ENCODE measurements around the gene ASRGL1. TPM values are rescaled to one million over a fixed set of nuclear protein-coding genes. Genes with fewer than 3 reads are reported as not detected.

The ASRGL1 gene
- polyA plus RNA-seq, 6 donors from 2014 or later, result 0.57 to 3.1 (median 1.2) TPM; not detected in 1

DNA sequence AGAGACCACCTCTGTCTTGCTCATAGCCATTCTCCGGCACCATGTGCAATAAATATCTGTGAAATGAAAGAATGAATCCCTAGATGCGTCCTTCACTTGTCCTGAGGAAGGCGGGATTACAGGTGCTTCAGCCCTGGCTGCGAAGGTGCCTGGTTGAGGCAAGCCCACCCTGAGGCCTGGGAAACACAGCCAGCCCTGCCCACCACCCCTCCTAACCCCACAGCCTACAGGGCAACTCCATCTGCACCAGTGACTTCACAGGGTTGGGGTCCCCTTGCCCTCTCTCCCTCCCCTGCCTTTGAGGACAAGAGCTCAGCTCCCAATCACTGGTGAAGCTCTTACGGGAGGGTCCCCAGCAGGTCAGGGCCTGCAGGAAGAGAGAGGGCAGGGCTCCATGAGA, 64.1 kb downstream of the ASRGL1 start:
- Mint-ChIP-seq H3K36me3 (no peaks in the 10 kb centered on the region), H3K4me1 (peaks cover 9 to 12% (median 12%) of the 10 kb centered on the region in 3 donors), H3K27ac (no peak overlapping the region), H3K4me3 (no peak overlapping the region), H3K27me3 (peaks cover 5 to 15% (median 15%) of the 10 kb centered on the region in 3 donors), H3K9me3 (no peaks in the 10 kb centered on the region)
- DNase-seq (no peak), ATAC-seq (ENCODE audit: low read depth in 2 of 2) (no peak)

DNA sequence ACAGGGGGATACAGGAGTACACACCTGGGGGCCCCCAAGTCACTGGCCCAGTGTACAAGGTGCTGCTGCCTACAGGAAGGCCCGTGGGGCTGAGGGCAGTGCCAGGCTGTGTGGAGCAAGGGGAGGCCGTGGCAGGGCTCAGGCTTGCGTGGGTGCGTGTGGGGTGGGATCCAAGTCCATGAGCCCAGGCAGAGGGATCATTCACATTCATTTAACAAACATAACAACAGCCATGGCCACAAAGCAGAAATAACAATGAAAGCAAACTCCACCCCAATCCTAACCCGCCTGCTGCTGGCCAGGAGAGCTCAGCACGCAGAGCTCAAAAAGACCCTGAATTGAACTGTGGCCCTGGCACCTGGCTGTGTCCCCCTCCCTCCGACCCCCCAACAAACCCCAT, 64.6 kb downstream of the ASRGL1 start:
- Mint-ChIP-seq H3K27me3 (peaks cover 5 to 15% (median 15%) of the 10 kb centered on the region in 3 donors), H3K27ac (peak overlapping the region in 2 of 6 donors; percentile 41 to 91), H3K4me3 (peak overlapping the region in 2 of 8 donors; percentile 29 to 84), H3K4me1 (peaks cover 9 to 12% (median 12%) of the 10 kb centered on the region in 3 donors), H3K36me3 (no peaks in the 10 kb centered on the region), H3K9me3 (no peaks in the 10 kb centered on the region)
- no peak for ATAC-seq (ENCODE audit: low read depth in 2 of 2)
- no peak for DNase-seq

DNA sequence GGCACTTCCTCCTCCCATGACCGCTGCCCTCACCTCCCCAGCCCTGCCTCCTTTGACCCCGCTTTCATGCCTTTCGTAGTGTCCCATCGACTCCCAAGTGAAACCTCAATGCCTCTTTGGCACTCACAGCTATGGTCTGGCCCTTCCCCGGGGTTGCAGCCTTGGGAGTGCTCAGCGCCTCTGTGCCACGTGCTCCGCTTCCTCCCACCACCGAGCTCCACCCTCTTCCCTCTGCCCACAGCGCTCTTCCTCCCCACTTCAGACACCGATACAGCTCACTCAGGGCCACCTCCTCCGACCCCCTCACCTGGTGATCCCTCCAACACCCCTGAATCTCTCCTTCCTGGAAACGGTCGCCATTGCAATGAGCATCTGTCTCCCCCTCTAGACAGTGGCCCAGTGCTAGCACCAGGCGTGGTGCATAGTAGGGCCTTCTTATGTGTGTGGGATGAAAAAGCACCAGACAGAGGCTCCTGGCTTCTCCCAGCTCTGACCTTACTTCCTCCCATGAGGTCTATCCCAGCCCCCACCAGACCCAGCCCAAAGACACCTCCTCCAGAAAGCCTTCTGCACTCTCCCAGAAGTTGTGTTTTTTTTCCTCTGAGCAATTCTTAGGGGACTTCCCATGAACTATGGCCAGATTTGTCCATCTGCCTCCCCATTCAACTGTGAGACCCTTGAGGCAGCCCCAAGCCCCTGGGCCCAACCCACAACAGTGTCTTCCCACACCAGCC, 65.1 kb downstream of the ASRGL1 start:
- no peak for DNase-seq
- Mint-ChIP-seq H3K4me1 (peaks cover 9 to 12% (median 12%) of the 10 kb centered on the region in 3 donors), H3K27ac (peak overlapping the region; percentile 40 to 91 (median 52))

DNA sequence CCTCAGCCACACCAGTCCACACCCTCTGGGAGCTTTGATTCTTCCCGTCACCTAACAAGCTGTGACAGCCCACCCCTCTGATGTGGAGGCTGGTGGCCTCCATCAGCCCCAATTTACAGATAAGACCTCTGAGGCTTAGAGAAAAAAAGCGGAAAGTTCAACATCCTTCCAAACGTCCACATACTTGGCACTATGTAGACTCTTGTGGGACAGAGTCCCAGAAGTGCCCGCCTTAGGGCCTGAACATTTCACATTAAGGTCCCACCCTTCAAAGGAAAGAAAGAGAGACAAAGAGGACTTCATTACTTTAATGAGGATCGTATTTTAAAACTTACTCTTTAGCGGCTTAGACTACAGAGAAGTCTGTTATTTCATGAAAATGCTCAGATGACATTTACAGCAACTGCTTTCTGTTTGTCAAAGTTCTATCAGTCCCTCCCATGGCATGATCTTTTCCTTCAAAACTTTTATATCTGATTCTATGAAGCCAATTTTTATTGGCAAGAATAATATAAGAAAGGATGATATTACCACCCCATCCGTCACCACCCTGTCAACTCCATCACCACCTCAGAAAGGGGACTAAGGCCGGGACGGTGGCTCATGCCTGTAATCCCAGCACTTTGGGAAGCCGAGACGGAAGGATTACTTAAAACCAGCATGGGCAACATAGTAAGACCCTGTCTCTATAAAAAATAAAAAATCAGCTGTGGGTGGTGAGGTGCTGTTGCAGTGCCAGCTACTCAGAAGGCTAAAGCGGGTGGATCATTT, 65.9 kb downstream of the ASRGL1 start:
- no peak for ATAC-seq (ENCODE audit: low read depth in 2 of 2)
- Mint-ChIP-seq H3K27ac (peak overlapping the region in 3 of 6 donors; percentile 40 to 80 (median 41)), H3K4me1 (peaks cover 9 to 12% (median 12%) of the 10 kb centered on the region in 3 donors), H3K36me3 (no peaks in the 10 kb centered on the region), H3K27me3 (peaks cover 5 to 14% (median 13%) of the 10 kb centered on the region in 3 donors), H3K9me3 (no peaks in the 10 kb centered on the region), H3K4me3 (peak overlapping the region in 5 of 8 donors; percentile 8 to 76 (median 42))
- DNase-seq, result no peak

More for the DNA sequence above, 65.1 kb downstream of the ASRGL1 start:
- no peaks in the 10 kb centered on the region for H3K36me3 Mint-ChIP-seq
- peaks cover 5 to 15% (median 15%) of the 10 kb centered on the region in 3 donors for H3K27me3 Mint-ChIP-seq
- no peaks in the 10 kb centered on the region for H3K9me3 Mint-ChIP-seq
- H3K4me3 Mint-ChIP-seq, result peak overlapping the region in 5 of 8 donors; percentile 8 to 84 (median 47)
- peak in 1 of 2 donors; percentile 25 for ATAC-seq (ENCODE audit: low read depth in 2 of 2)

DNA sequence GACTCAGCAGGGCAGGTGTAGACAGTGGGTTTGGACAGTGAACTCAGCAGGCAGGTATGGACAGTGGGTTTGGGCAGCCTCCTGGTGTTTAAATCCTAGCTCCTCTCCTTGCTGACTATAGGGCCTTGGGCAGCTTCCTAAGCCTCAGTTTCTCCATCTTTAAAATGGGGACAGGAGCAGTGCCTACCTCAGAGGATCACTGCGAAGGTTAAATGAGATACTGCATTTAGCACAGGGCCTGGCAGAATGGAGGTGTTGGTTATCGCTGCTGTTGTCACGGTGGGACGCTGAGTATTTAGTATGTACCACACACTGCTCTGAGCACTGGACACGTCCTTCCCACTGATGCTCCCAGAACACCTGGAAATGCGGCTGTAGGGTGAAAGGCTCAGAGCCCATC, 67.2 kb downstream of the ASRGL1 start:
- Mint-ChIP-seq H3K4me3 (no peak overlapping the region), H3K27ac (peak overlapping the region in 1 of 6 donors; percentile 72), H3K36me3 (no peaks in the 10 kb centered on the region), H3K4me1 (peaks cover 9 to 12% (median 12%) of the 10 kb centered on the region in 3 donors), H3K9me3 (no peaks in the 10 kb centered on the region), H3K27me3 (peaks cover under 1 to 5% (median 1%) of the 10 kb centered on the region in 3 donors)
- ATAC-seq (ENCODE audit: low read depth in 2 of 2) (no peak), DNase-seq (no peak)

DNA sequence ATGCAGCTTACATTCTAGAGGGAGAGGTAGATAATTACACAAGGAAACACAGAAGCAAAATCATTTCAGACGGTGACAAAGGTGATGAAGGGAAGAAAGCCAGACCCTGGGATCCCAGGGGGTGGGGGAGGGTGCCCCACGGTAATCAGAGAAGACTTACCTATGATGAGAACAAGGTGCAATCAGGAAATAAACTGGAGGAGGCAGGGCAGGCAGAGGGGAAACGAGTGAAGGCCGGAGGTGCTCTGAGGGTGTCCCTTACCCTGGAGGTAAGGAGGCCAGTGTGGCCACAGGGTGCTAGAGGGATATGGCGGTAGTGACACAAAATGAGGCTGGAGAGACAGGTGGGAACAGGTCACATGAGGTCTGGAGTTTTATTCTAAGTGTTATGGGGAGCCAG, 67.7 kb downstream of the ASRGL1 start:
- DNase-seq (no peak), ATAC-seq (ENCODE audit: low read depth in 2 of 2) (no peak)
- Mint-ChIP-seq H3K4me3 (no peak overlapping the region), H3K27me3 (peaks cover 0 to 5% (median 0%) of the 10 kb centered on the region in 3 donors), H3K27ac (peak overlapping the region in 2 of 6 donors; percentile 51 to 88), H3K9me3 (no peaks in the 10 kb centered on the region), H3K4me1 (peaks cover 9 to 12% (median 12%) of the 10 kb centered on the region in 3 donors), H3K36me3 (no peaks in the 10 kb centered on the region)

DNA sequence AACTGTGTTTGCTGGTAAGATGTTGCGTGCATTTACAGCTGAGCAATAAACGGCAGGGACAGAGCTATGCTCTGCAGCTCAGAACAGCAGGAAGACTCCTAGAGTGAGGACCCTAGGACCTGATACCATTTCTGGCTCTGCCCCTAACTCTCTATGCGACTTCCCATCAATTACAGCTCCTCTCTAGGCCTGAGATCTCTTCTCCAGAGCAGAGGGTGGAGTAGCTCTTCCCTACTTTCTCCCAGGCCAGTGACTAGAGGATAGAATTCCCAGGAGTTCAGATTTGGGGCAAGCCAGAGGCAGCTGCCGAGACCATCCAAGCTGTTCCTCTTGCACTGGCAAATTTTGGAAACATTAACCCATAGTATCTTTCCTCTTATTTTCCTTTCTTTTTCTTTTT, 68.8 kb downstream of the ASRGL1 start:
- no peaks in the 10 kb centered on the region for H3K9me3 Mint-ChIP-seq

DNA sequence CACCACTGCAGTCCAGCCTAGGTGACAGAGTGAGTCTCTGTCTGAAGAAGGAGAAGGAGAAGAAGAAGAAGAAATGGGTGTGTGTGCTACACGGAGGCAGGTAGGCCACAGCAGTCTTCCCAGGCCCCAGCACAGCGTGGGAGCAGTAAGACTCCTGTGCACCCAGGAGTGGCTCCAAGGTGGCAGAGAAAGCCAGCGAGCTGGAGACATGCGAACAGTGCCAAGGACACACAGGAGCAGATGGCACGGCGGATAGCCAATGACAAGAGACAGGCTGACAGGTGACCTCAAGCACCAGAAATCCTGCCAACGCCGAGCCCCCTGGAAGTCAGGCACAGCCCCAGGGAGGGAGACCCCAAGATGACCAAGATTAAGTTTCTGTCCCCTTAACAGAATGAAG, 72.6 kb downstream of the ASRGL1 start:
- Mint-ChIP-seq H3K27me3 (peaks cover 0 to 3% (median 0%) of the 10 kb centered on the region in 3 donors), H3K4me1 (no peaks in the 10 kb centered on the region), H3K27ac (peak overlapping the region in 1 of 6 donors; percentile 73), H3K4me3 (no peak overlapping the region), H3K9me3 (no peaks in the 10 kb centered on the region), H3K36me3 (no peaks in the 10 kb centered on the region)
- DNase-seq, result no peak
- ATAC-seq (ENCODE audit: low read depth in 2 of 2), result no peak

More for the DNA sequence above, 68.8 kb downstream of the ASRGL1 start:
- no peak for ATAC-seq (ENCODE audit: low read depth in 2 of 2)
- peaks cover 9 to 12% (median 12%) of the 10 kb centered on the region in 3 donors for H3K4me1 Mint-ChIP-seq
- no peaks in the 10 kb centered on the region for H3K36me3 Mint-ChIP-seq
- no peak for DNase-seq
- no peak overlapping the region for H3K4me3 Mint-ChIP-seq
- peaks cover 0 to 5% (median 0%) of the 10 kb centered on the region in 3 donors for H3K27me3 Mint-ChIP-seq
- H3K27ac Mint-ChIP-seq, result no peak overlapping the region

DNA sequence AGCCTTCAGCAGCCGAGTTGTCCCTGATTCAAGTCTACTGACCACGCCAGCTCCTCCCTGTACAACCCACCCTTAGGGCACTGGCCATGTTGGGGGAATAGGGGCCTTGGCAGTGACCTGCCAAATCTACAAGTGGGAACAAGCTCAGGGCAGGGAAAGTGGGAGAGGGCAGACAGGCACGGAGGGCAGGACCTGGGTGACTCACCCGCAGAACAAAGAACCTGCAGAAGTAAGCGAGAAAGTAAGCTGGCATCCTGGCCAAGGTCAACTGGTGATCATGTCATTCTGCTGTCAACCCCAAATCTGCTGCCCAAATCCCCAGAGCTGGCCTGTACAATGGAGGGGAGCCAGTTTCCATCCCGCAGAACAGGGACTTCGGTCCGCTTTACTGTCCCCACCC, 73.7 kb downstream of the ASRGL1 start:
- H3K9me3 Mint-ChIP-seq, result no peaks in the 10 kb centered on the region
- ATAC-seq (ENCODE audit: low read depth in 2 of 2) (no peak), DNase-seq (no peak)
- no peak overlapping the region for H3K27ac Mint-ChIP-seq
- H3K4me1 Mint-ChIP-seq, result no peaks in the 10 kb centered on the region
- H3K36me3 Mint-ChIP-seq, result no peaks in the 10 kb centered on the region
- H3K27me3 Mint-ChIP-seq, result peaks cover 0 to 8% (median 0%) of the 10 kb centered on the region in 3 donors
- H3K4me3 Mint-ChIP-seq, result no peak overlapping the region

DNA sequence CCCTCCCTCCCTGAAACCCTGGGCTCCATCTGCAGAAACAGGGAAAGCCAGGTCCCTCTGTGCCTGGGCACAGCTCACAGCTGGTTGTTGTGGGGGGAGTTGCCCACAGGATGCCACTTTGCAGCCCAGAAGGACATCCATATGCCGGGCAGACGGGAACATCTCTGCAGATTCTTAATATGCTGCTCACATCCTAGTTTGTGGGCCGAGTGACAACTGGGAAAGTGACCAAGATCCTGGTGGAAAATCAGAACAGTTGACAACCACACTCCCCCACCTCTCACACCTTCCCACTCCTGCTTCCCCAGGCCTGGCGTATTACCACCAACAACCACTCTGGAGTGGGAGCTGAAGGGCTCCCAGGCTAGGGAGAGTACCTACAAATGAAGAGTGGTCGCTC, 74.3 kb downstream of the ASRGL1 start:
- no peak overlapping the region for H3K27ac Mint-ChIP-seq
- H3K36me3 Mint-ChIP-seq, result no peaks in the 10 kb centered on the region
- no peak for DNase-seq
- no peak overlapping the region for H3K4me3 Mint-ChIP-seq
- peaks cover 0 to 8% (median 0%) of the 10 kb centered on the region in 3 donors for H3K27me3 Mint-ChIP-seq
- no peaks in the 10 kb centered on the region for H3K9me3 Mint-ChIP-seq
- H3K4me1 Mint-ChIP-seq, result no peaks in the 10 kb centered on the region
- ATAC-seq (ENCODE audit: low read depth in 2 of 2), result no peak

DNA sequence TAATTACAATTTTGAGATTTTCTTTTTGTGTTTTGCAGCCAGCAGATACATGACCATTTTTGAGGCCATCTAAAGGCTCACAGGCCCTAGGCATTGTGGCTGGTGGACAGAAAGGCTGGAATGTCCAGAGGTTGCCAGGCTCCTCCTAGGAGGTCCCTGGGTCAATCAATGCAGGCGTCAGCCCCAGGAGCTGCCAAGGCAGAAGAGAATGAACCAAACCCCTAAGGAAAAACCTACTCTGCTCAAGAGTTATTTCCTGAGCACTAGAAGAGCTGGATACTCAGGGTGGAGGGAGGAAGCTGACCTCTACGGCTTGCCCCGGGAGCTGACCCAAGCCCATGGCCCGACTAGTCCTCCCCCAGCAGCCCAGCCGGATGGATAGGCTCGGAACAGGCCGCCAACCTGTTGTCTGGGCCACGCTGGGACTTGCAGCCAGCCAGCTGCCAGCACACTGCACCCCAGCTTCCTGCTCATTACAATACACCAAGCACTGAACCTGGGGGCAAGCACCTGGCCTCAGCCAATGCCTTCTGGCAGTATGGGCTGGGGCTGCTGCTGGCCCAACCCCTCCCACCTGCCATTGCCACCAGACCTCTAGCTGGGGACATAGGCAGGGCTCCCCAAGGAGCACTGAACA, 75.9 kb downstream of the ASRGL1 start:
- H3K27ac Mint-ChIP-seq, result no peak overlapping the region
- peaks cover 0 to 8% (median 5%) of the 10 kb centered on the region in 3 donors for H3K27me3 Mint-ChIP-seq
- ATAC-seq (ENCODE audit: low read depth in 2 of 2), result no peak
- no peaks in the 10 kb centered on the region for H3K36me3 Mint-ChIP-seq
- H3K9me3 Mint-ChIP-seq, result no peaks in the 10 kb centered on the region
- H3K4me1 Mint-ChIP-seq, result no peaks in the 10 kb centered on the region
- no peak for DNase-seq
- H3K4me3 Mint-ChIP-seq, result no peak overlapping the region

DNA sequence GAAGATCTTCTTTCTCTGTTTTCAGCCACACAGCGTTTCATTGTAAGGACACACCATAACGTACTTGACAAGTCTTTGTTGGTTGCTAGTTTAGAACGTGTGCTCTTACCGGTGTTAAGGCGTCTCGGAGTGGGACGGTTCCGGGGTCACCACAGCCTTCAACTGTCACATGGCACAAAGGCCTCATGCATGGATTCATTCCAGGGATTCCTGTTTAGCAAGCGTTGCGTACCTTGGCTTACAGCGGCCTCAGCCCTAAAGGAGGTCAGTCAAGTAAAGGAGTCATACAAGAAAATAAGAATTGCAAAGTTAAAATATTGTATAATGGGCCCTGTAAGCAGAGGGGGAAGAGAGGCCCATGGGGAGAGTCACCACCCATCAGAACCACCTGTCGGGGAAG, 79.3 kb downstream of the ASRGL1 start:
- Mint-ChIP-seq H3K27me3 (peaks cover 0 to 8% (median 6%) of the 10 kb centered on the region in 3 donors), H3K27ac (peak overlapping the region in 1 of 6 donors; percentile 80), H3K4me3 (no peak overlapping the region)

DNA sequence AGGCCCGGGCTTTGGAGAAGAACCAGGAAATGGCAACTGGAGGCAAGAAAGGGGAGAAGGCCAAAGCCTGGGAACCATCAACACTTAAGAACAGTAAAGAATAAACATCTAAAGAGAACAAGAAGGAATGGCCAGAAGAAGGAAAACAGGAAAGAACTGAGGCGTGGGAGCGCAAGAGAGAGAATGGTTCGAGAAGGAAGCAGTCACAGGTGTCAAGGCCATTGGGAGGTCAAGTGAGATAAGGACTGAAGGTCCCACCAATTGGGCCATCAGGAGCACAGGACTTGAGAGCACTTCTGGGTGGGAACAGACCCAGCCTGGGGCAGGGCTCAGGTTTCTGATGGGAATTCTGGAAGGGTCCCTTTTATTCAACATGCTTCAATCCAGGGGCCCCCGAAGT, 80.9 kb downstream of the ASRGL1 start:
- Mint-ChIP-seq H3K9me3 (no peaks in the 10 kb centered on the region), H3K4me1 (no peaks in the 10 kb centered on the region), H3K4me3 (no peak overlapping the region), H3K36me3 (no peaks in the 10 kb centered on the region), H3K27ac (no peak overlapping the region), H3K27me3 (peaks cover 6 to 11% (median 10%) of the 10 kb centered on the region in 3 donors)
- DNase-seq (no peak), ATAC-seq (ENCODE audit: low read depth in 2 of 2) (no peak)

More for the DNA sequence above, 79.3 kb downstream of the ASRGL1 start:
- H3K36me3 Mint-ChIP-seq, result no peaks in the 10 kb centered on the region
- DNase-seq (no peak), ATAC-seq (ENCODE audit: low read depth in 2 of 2) (no peak)
- no peaks in the 10 kb centered on the region for H3K4me1 Mint-ChIP-seq
- no peaks in the 10 kb centered on the region for H3K9me3 Mint-ChIP-seq
